Gastrocnemius medialis (tissue), 4 donors: Measurements from ENCODE around the gene PF4V1.

Source experiments
- POLR2A ChIP-seq, 2 donors: fragments of 450-650 bp; IDR thresholded peaks; one replicate each; pipeline ENCODE4 v1.6.1; 2017; ENCODE audit warnings: antibody characterized with exemption in 2 of 2, mild to moderate bottlenecking in 2 of 2, moderate library complexity in 2 of 2
- TF ChIP-seq, protein P1 (sequence below), 5 experiments: fragments of 450-650 bp in 3 of 5; fragments of 200-600 bp in 2 of 5; sonication (generic) in 2 of 5; IDR thresholded peaks in 4 of 5; conservative IDR thresholded peaks in 1 of 5; 1 replicate in 4 of 5; 2 replicates in 1 of 5; pipeline ENCODE4 v1.5.1; 2016 to 2019; ENCODE audit warnings: antibody characterized with exemption in 5 of 5, mild to moderate bottlenecking in 3 of 5, moderate library complexity in 3 of 5

DNA sequence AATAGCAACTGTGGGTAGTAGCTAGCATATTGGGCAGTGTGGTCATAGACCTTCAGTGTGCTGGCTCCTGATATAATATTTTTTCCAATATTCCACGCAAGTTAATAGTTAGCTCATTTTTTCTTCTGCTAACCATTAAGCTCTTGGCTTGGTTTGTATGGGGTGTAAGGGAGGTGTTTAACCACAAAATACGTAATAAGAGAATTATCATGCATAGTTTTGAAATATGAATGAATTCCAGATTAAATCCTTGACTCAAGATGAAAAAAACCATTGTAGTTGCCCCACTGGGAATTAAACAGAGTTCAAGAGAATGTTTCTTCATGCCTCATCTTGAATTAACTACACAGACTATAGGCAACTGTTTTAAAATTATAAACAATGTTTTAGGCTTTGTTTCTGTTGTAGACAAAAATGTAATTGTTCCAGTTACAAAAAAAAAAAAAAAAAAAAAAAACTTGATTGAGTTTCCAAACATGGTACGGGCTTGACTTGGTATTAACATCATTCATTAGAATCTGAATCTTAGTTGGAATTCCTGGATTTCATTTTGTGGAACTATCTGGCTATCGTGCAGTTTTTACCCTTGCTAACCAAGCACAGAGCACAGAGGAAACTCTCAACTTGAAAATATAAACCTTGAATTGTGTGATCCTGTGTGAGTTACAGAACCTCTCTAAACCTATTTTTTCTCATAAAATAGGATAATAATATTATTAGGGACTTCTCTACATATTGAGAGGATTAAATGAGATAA lies 44.5 kb downstream of the PF4V1 start:
- TF ChIP-seq, protein P1, sequence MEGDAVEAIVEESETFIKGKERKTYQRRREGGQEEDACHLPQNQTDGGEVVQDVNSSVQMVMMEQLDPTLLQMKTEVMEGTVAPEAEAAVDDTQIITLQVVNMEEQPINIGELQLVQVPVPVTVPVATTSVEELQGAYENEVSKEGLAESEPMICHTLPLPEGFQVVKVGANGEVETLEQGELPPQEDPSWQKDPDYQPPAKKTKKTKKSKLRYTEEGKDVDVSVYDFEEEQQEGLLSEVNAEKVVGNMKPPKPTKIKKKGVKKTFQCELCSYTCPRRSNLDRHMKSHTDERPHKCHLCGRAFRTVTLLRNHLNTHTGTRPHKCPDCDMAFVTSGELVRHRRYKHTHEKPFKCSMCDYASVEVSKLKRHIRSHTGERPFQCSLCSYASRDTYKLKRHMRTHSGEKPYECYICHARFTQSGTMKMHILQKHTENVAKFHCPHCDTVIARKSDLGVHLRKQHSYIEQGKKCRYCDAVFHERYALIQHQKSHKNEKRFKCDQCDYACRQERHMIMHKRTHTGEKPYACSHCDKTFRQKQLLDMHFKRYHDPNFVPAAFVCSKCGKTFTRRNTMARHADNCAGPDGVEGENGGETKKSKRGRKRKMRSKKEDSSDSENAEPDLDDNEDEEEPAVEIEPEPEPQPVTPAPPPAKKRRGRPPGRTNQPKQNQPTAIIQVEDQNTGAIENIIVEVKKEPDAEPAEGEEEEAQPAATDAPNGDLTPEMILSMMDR (IDR thresholded peaks at IDR 0.05 in 4 of 5, conservative IDR thresholded peaks at IDR 0.05 in 1 of 5), result no peak
- TF ChIP-seq POLR2A (IDR thresholded peaks at IDR 0.05), result no peak
